ENCODE data around the gene POMT1.
"Not testable (repeated sequence)": the region's sequence is repeated elsewhere in the genome, so short reads cannot be mapped to it uniquely, and the experiment has no call there.

The POMT1 gene

GRCh38 chr9:131502781-131503625 lies at the start of gene POMT1:
TSS of gene POMT1 (plus strand) at chr9:131502918. CDS start at chr9:131504219, 1,301 bp downstream.
- DNase-seq, result peak; percentile 93

- no peak for DNase-seq
These were observed 48.7 kb upstream of the POMT1 start for GRCh38 chr9:131454028-131454427.

- not testable (repeated sequence) for DNase-seq
These were observed 47.1 kb upstream of the POMT1 start for GRCh38 chr9:131455655-131456054.

- DNase-seq, result no peak
These were observed 45.0 kb upstream of the POMT1 start for GRCh38 chr9:131457746-131458145.

GRCh38 chr9:131459056-131459455 lies 43.7 kb upstream of the POMT1 start:
- no peak for DNase-seq

- DNase-seq, result no peak
These were observed 41.6 kb upstream of the POMT1 start for GRCh38 chr9:131461166-131461565.

GRCh38 chr9:131464354-131465000 lies 38.2 kb upstream of the POMT1 start:
- no peak for DNase-seq

- no peak for DNase-seq
These were observed 37.3 kb upstream of the POMT1 start for GRCh38 chr9:131465401-131465800.

GRCh38 chr9:131467214-131467935 lies 35.3 kb upstream of the POMT1 start:
- no peak for DNase-seq

- no peak for DNase-seq
These were observed 34.7 kb upstream of the POMT1 start for GRCh38 chr9:131468031-131468430.

- DNase-seq, result no peak
These were observed 33.4 kb upstream of the POMT1 start for GRCh38 chr9:131469356-131469755.

- no peak for DNase-seq
These were observed 32.8 kb upstream of the POMT1 start for GRCh38 chr9:131469951-131470350.

- DNase-seq, result no peak
These were observed 32.1 kb upstream of the POMT1 start for GRCh38 chr9:131470581-131470991.

GRCh38 chr9:131472085-131472484 lies 30.6 kb upstream of the POMT1 start:
- DNase-seq, result not testable (repeated sequence)

GRCh38 chr9:131473198-131473885 lies 29.4 kb upstream of the POMT1 start:
- DNase-seq, result no peak

- DNase-seq, result no peak
These were observed 28.8 kb upstream of the POMT1 start for GRCh38 chr9:131473891-131474290.

GRCh38 chr9:131474711-131475110 lies 28.0 kb upstream of the POMT1 start:
- no peak for DNase-seq

GRCh38 chr9:131475111-131475955 lies 27.4 kb upstream of the POMT1 start:
- no peak for DNase-seq

GRCh38 chr9:131475956-131476776 lies 26.6 kb upstream of the POMT1 start:
- no peak for DNase-seq

- DNase-seq, result no peak
These were observed 25.9 kb upstream of the POMT1 start for GRCh38 chr9:131476777-131477345.

- no peak for DNase-seq
These were observed 25.4 kb upstream of the POMT1 start for GRCh38 chr9:131477367-131477766.

Measured in NCI-H82 (cell line).